Breast epithelium (tissue), 3 donors: ENCODE measurements around the gene NEURL3.

ENCODE experiments used
- CTCF ChIP-seq, 3 donors: fragments of 450-650 bp; IDR thresholded peaks; one replicate each; pipeline ENCODE4 v1.5.1; 2016 to 2017; ENCODE audit warnings: antibody characterized with exemption in 3 of 3, mild to moderate bottlenecking in 3 of 3, moderate library complexity in 3 of 3
- POLR2A ChIP-seq: fragments of 450-650 bp; IDR thresholded peaks from one replicate; pipeline ENCODE4 v1.6.1; 2016; ENCODE audit warnings: antibody characterized with exemption, mild to moderate bottlenecking, moderate library complexity

DNA sequence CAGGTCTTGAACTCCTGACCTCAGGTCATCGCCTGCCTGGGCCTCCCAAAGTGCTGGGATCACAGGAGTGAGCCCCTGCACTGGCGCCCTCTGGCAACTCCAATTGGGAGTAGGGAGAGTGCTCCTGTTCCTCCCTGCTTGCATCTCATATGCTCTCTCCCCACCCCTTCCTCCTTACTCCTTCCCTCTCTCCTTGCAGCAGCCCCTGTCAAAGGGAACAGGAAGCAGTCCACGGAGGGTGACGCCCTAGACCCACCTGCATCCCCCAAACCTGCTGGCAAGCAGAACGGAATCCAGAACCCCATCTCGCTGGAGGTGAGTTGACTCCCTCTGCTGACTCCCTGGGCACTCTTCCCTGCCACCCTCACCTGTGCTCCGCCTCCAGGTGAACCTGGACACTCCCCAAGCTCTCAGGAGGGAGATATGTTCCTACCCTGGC, 42.1 kb upstream of the NEURL3 start:
- TF ChIP-seq CTCF (IDR thresholded peaks at IDR 0.05) (no peak), POLR2A (no peak)
